HEK293T (cell line): Measurements from ENCODE around the gene CARS2.

Experiments
- ARNT ChIP-seq: fragments of 450-650 bp; IDR thresholded peaks from 2 replicates; pipeline ENCODE4 v1.6.1; 2017; ENCODE audit warnings: mild to moderate bottlenecking
- CTBP1 ChIP-seq: fragments of 450-650 bp; IDR thresholded peaks from 2 replicates; pipeline ENCODE4 v1.6.1; 2016; ENCODE audit warnings: borderline replicate concordance
- SP1 ChIP-seq: fragments of 450-650 bp; IDR thresholded peaks from 2 replicates; pipeline ENCODE4 v1.6.1; 2017
- SUZ12 ChIP-seq: fragments of 450-650 bp; IDR thresholded peaks from 2 replicates; pipeline ENCODE4 v1.6.1; 2016; ENCODE audit warnings: mild to moderate bottlenecking

DNA sequence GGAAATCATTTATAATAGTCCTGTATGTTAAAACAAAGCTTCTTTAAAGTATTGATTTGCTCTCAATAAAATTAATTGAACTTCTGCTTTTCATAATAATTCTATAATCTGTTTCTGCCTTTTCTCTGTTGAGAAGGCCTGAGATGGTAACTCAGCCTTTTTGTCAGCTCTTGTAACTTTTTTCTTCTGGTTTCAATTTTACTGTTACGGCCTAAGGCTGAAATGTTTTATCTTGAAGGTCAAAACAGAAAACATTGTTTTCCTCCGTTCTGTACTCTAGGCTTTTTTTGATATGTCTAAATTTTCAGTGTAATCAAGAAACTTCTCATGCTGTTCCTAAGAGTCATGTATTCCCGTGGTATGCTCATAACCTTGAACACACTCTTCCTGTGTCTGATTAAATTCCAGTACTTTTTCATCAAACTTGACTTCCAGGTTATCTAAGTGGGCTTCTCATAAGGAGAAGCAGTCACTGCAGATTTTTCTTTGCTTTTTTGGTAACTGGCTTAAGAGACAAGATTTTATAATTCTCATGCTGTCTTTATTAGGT is 98.2 kb downstream of the CARS2 start:
- TF ChIP-seq SP1 = no peak
- no peak for TF ChIP-seq CTBP1
- TF ChIP-seq SUZ12 = no peak
- TF ChIP-seq ARNT = no peak
